Measurements from ENCODE around the gene TNIK. TPM values are rescaled to one million over a fixed set of nuclear protein-coding genes. Genes with fewer than 3 reads are reported as not detected.
"Not testable (repeated sequence)": the region's sequence is repeated elsewhere in the genome, so short reads cannot be mapped to it uniquely, and the experiment has no call there.

TNIK gene
- total RNA-seq, 1 donor, result 24.2 TPM

DNA sequence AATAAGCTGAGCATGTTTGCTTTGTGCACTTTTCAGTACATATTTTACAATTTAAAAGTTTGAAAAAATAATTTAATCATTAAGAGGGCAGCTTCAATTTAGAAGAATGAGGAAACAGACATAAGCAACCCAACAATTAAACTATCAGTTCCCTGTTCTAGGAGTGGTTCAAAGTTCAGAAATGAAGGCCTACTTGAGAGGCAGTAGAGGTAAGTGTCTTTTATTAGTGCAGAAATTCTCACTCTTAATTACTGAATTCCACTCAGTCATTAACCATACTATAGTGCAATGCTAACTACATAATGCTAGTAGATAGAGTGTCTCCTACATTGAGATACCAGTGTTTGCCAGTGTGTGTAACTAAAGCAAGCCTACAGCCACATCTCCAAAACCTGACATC is 73.1 kb downstream of the TNIK start:
- no peak for DNase-seq (ENCODE audit: low read depth)
- TF ChIP-seq, protein P1, sequence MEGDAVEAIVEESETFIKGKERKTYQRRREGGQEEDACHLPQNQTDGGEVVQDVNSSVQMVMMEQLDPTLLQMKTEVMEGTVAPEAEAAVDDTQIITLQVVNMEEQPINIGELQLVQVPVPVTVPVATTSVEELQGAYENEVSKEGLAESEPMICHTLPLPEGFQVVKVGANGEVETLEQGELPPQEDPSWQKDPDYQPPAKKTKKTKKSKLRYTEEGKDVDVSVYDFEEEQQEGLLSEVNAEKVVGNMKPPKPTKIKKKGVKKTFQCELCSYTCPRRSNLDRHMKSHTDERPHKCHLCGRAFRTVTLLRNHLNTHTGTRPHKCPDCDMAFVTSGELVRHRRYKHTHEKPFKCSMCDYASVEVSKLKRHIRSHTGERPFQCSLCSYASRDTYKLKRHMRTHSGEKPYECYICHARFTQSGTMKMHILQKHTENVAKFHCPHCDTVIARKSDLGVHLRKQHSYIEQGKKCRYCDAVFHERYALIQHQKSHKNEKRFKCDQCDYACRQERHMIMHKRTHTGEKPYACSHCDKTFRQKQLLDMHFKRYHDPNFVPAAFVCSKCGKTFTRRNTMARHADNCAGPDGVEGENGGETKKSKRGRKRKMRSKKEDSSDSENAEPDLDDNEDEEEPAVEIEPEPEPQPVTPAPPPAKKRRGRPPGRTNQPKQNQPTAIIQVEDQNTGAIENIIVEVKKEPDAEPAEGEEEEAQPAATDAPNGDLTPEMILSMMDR (IDR thresholded peaks at IDR 0.05; ENCODE audit: insufficient read depth, low read length), result no peak
- H3K4me3 ChIP-seq (ENCODE audit: low read depth, low read length), result no peak overlapping the region

DNA sequence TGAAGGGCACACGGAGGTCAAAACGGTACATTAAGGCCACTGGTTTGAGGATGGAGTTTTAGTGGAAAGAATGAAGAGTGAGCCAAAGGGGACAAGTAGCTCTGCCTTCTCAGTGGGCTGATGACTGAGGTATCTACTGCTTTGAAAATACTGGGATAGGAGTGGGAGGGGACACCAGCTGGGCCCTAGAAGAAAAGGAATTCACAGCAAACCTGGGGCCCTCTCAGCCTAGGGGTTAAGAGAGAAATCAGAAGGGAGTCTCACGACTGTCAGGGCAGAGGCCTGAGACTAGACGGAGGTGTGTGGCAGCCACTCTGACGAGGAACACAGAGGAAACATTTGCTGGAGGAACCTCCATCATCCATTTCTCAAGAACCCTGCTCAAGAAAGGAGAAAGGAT is 75.1 kb downstream of the TNIK start:
- no peak overlapping the region for H3K4me3 ChIP-seq (ENCODE audit: low read depth, low read length)
- TF ChIP-seq, protein P1 (IDR thresholded peaks at IDR 0.05; ENCODE audit: insufficient read depth, low read length), result no peak
- DNase-seq (ENCODE audit: low read depth), result no peak

DNA sequence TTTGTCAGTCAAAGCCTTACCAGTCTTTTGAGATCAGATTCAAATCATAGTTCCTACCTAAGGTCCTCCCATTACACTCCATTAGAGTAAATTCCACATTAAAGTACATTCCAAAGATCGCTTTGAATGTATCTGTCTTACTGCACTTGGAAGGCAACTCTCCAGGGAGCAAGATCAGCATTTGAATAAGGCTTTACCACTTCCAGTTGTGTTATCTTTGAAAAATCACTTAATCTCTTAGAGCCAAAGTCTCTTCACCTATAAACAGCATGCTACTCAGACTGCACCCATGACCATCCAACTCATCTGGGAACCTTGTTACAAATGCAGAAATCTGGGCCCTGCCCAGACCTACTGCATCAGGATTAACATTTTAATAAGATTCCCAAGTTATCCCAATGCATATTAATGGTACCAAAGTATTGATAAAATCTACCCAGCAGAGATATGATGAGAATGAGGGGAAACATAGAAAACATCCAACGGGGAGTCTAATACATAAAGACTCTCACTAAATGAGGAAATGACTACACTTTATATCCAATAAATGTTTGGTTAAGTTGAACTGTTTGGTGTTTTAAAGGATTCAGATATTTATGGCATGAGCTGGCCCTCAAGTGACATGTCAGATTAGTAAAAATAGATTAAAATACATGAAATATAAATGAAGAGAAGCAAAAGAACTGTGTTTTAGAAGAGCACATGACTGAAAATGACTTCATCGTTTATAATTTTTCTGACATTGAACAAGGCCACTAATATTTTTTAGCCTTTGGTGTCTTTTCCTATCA is 75.9 kb downstream of the TNIK start:
- peak; percentile 54 for DNase-seq (ENCODE audit: low read depth)
- TF ChIP-seq, protein P1 (IDR thresholded peaks at IDR 0.05; ENCODE audit: insufficient read depth, low read length), result no peak
- H3K4me3 ChIP-seq (ENCODE audit: low read depth, low read length), result no peak overlapping the region

DNA sequence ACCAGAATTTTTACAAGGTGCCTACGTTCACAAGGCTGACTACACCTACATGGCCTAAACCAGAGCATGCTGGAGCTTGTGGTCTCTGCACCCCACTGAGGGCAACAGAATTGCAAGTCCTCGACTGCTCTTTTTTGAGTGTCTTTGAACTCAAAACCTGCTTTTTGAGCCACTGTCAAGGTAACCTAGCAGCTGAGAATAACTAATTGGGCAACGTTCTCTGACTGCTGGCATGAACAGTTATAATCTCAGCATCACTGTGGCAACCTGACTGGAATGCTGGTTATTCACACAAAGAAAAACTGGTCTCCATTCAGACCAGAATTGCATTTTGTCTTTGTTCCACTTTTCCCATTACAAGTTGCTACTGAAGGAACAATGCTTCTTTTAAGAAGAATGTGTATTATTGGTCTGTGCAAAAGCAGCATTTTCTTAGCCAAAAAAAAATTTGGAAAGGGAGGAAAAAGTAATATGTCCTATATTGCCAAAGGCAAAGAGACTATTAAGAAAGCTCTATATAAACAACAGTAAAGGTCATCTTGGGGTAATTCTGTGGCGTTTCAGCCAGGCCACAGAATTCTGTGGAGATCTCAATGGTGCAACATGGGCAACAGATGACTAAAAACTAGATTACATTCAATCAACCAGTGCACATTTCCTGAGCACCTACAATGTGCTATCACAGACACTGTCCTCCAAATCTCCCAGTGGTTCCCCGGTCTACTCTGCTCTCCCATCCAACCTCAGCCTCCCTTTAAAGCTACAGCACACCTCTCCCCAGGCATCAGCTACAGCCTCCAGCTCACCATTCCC is 76.8 kb downstream of the TNIK start:
- no peak overlapping the region for H3K4me3 ChIP-seq (ENCODE audit: low read depth, low read length)
- TF ChIP-seq, protein P1 (IDR thresholded peaks at IDR 0.05; ENCODE audit: insufficient read depth, low read length), result no peak
- DNase-seq (ENCODE audit: low read depth), result peak; percentile 87

DNA sequence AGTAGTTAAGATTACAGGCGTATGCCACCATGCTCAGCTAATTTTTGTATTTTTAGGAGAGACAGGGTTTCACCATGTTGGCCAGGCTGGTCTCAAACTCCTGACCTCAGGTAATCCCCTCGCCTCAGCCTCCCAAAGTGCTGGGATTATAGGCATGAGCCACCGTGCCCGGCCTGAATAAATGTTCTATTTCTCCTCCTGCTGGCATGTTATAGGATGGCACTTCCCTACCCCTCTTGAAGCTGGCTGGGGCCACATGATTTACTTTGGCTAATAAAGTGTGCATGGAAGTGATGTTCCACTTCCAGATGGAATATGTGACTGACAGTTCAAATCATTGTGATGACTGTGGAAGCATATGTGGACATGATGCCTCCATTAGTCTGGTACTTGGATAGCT is 77.9 kb downstream of the TNIK start:
- not testable (repeated sequence) for DNase-seq (ENCODE audit: low read depth); H3K4me3 ChIP-seq (ENCODE audit: low read depth, low read length)

DNA sequence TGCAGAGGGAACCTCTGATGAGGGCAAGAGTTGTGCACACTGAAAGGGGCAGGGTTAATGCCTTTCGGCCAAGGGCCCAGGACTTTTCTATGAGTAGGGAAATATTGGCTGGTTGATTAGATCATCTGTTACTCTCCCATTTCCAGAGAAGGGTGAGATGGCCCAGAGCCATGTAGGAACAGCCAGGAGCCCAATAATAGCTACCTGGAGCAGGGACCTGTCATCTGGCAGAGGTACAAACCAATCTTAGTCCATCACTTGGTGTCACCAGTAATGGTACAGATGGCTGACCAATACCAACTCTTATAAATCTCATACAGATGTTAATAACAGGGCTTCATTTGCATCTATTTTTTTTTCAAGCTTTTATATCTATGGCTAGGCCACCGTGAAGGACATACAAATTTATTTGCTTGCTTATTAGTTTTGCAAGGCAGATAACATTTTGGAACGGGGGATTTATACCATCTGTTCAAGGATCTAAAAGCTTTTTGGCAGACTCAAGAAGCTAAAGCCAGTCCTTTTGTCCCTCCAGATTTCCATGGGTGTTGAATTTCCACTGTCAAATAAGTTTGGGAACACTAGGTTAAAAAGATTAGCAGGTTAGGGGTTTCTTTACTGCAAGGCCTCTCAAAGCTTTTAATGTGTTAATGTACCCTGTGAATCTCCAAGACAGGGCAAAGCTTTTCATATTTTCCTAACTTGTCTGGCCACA is 79.3 kb downstream of the TNIK start:
- TF ChIP-seq, protein P1 (IDR thresholded peaks at IDR 0.05; ENCODE audit: insufficient read depth, low read length), result no peak
- H3K4me3 ChIP-seq (ENCODE audit: low read depth, low read length), result no peak overlapping the region
- DNase-seq (ENCODE audit: low read depth), result no peak

Data from fibroblast of the aortic adventitia (primary cell).